Bronchial epithelial cell (primary cell): ENCODE results near the gene FAM83F. TPM values are rescaled to one million over a fixed set of nuclear protein-coding genes. Genes with fewer than 3 reads are reported as not detected.

Experiments used
- DNase-seq: peaks from one replicate; pipeline ENCODE4 v3.0.0-alpha.2; 2010; ENCODE audit warnings: low read depth
- FAIRE-seq: peaks from 2 replicates; lab custom pipeline; 2011; peaks lifted over from hg19 to GRCh38; lab: Jason Lieb, UNC
- H3K27me3 ChIP-seq: 2 replicates; pipeline ENCODE4 v1.5.1; 2011; ENCODE audit warnings: low read length; ENCODE audit not compliant: control insufficient read depth, insufficient read depth
- H3K36me3 ChIP-seq: 2 replicates; pipeline ENCODE4 v1.5.1; 2011; ENCODE audit warnings: low read length; ENCODE audit not compliant: control insufficient read depth, insufficient read depth
- H3K4me3 ChIP-seq: 2 replicates; pipeline ENCODE4 v1.5.1; 2011; ENCODE audit warnings: mild to moderate bottlenecking, low read depth, low read length, control low read depth
- CTCF ChIP-seq: IDR thresholded peaks from 2 replicates; pipeline ENCODE4 v1.5.1; 2011; ENCODE audit warnings: mild to moderate bottlenecking, moderate library complexity, low read length, control low read depth, inconsistent platforms; ENCODE audit not compliant: insufficient read depth, severe bottlenecking
- total RNA-seq: library from RNA; depleted of rRNA; stranded (reverse); fragments of >200 nt; gene quantifications from 2 replicates; pipeline ENCODE4 v1.2.1, GENCODE V29; 2014

The FAM83F gene
- total RNA-seq, 1 donor from 2014 or later, result 22.1 TPM

- Histone ChIP-seq H3K27me3 (peaks cover 7% of the 10 kb centered on the region), H3K36me3 (no peaks in the 10 kb centered on the region), H3K4me3 (no peak overlapping the region)
- FAIRE-seq, result no peak
- no peak for TF ChIP-seq CTCF
- DNase-seq, result no peak
Measured at GRCh38 chr22:39980596-39980995, 14.2 kb upstream of the FAM83F start.

- TF ChIP-seq CTCF, result no peak
- no peak overlapping the region for H3K4me3 ChIP-seq
- no peaks in the 10 kb centered on the region for H3K27me3 ChIP-seq
- DNase-seq (no peak), FAIRE-seq (no peak)
- H3K36me3 ChIP-seq, result no peaks in the 10 kb centered on the region
Measured at GRCh38 chr22:39983346-39983745, 11.4 kb upstream of the FAM83F start.

- H3K36me3 ChIP-seq, result no peaks in the 10 kb centered on the region
- H3K27me3 ChIP-seq, result no peaks in the 10 kb centered on the region
- peak; percentile 77 for FAIRE-seq
- no peak for TF ChIP-seq CTCF
- no peak overlapping the region for H3K4me3 ChIP-seq
- DNase-seq, result peak; percentile 77
Measured at GRCh38 chr22:39984006-39984405, 10.7 kb upstream of the FAM83F start.

- Histone ChIP-seq H3K36me3 (no peaks in the 10 kb centered on the region), H3K4me3 (no peak overlapping the region), H3K27me3 (no peaks in the 10 kb centered on the region)
- TF ChIP-seq CTCF, result no peak
- DNase-seq (no peak), FAIRE-seq (no peak)
Measured at GRCh38 chr22:39984746-39985145, 10.0 kb upstream of the FAM83F start.

GRCh38 chr22:39985383-39986035 is 9.2 kb upstream of the FAM83F start:
- DNase-seq (peak; percentile 58), FAIRE-seq (peak; percentile 92)
- Histone ChIP-seq H3K4me3 (no peak overlapping the region), H3K36me3 (no peaks in the 10 kb centered on the region), H3K27me3 (no peaks in the 10 kb centered on the region)
- TF ChIP-seq CTCF, result no peak

- H3K27me3 ChIP-seq, result no peaks in the 10 kb centered on the region
- peak overlapping the region; percentile 2 for H3K4me3 ChIP-seq
- TF ChIP-seq CTCF, result no peak
- H3K36me3 ChIP-seq, result no peaks in the 10 kb centered on the region
- DNase-seq, result no peak
- peak; percentile 86 for FAIRE-seq
Measured at GRCh38 chr22:39988386-39989114, 6.2 kb upstream of the FAM83F start.
